ENCODE results near the gene POU6F2.

DNA sequence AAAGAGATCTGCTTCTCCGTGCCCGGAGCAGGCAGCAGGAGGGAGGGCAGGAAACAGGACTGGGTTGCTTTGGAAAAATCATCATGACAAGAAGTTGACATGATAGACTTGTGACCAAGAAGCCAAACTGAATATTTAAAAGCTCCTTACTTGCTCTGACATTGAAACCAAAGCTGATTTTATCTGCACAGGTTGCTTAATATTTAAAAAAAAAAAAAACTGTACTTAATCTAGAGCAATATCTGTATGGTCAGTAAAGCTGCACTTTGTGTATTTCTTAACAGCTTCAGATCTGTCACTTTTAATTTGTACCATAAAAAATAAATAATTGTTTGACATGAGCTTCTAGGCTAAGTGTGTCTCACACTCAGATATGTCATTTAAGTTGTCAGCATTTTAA is 490.6 kb downstream of the POU6F2 start:
- TF ChIP-seq, protein P1, sequence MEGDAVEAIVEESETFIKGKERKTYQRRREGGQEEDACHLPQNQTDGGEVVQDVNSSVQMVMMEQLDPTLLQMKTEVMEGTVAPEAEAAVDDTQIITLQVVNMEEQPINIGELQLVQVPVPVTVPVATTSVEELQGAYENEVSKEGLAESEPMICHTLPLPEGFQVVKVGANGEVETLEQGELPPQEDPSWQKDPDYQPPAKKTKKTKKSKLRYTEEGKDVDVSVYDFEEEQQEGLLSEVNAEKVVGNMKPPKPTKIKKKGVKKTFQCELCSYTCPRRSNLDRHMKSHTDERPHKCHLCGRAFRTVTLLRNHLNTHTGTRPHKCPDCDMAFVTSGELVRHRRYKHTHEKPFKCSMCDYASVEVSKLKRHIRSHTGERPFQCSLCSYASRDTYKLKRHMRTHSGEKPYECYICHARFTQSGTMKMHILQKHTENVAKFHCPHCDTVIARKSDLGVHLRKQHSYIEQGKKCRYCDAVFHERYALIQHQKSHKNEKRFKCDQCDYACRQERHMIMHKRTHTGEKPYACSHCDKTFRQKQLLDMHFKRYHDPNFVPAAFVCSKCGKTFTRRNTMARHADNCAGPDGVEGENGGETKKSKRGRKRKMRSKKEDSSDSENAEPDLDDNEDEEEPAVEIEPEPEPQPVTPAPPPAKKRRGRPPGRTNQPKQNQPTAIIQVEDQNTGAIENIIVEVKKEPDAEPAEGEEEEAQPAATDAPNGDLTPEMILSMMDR (IDR thresholded peaks at IDR 0.05) = no peak
- TF ChIP-seq, protein P2, sequence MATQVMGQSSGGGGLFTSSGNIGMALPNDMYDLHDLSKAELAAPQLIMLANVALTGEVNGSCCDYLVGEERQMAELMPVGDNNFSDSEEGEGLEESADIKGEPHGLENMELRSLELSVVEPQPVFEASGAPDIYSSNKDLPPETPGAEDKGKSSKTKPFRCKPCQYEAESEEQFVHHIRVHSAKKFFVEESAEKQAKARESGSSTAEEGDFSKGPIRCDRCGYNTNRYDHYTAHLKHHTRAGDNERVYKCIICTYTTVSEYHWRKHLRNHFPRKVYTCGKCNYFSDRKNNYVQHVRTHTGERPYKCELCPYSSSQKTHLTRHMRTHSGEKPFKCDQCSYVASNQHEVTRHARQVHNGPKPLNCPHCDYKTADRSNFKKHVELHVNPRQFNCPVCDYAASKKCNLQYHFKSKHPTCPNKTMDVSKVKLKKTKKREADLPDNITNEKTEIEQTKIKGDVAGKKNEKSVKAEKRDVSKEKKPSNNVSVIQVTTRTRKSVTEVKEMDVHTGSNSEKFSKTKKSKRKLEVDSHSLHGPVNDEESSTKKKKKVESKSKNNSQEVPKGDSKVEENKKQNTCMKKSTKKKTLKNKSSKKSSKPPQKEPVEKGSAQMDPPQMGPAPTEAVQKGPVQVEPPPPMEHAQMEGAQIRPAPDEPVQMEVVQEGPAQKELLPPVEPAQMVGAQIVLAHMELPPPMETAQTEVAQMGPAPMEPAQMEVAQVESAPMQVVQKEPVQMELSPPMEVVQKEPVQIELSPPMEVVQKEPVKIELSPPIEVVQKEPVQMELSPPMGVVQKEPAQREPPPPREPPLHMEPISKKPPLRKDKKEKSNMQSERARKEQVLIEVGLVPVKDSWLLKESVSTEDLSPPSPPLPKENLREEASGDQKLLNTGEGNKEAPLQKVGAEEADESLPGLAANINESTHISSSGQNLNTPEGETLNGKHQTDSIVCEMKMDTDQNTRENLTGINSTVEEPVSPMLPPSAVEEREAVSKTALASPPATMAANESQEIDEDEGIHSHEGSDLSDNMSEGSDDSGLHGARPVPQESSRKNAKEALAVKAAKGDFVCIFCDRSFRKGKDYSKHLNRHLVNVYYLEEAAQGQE (IDR thresholded peaks at IDR 0.05; ENCODE audit: insufficient read depth in 1 of 2, low read depth in 2 of 2, low read length in 1 of 2) = no peak
- TF ChIP-seq SIN3A (IDR thresholded peaks at IDR 0.05; ENCODE audit: borderline replicate concordance, insufficient read depth, low read depth, low read length) = no peak
